Activated CD4-positive, alpha-beta T cell treated with anti-CD3 and anti-CD28 coated beads for 48 hours (primary cell): ENCODE measurements around the gene SUSD6.

Experiments used
- DNase-seq: peaks from one replicate; pipeline ENCODE4 v3.0.0-alpha.2; 2020

SUSD6 gene

GRCh38 chr14:69675245-69675583, 63.8 kb downstream of the SUSD6 start:
- DNase-seq, result no peak

- peak; percentile 54 for DNase-seq
Measured at GRCh38 chr14:69675877-69676416, 64.6 kb downstream of the SUSD6 start.

GRCh38 chr14:69676723-69677122, 65.3 kb downstream of the SUSD6 start:
- DNase-seq, result no peak

GRCh38 chr14:69680297-69680696, 68.9 kb downstream of the SUSD6 start:
- DNase-seq, result no peak

GRCh38 chr14:69682136-69682535, 70.7 kb downstream of the SUSD6 start:
- no peak for DNase-seq

GRCh38 chr14:69682621-69683263, 71.3 kb downstream of the SUSD6 start:
- peak; percentile 32 for DNase-seq

GRCh38 chr14:69683971-69684370, 72.6 kb downstream of the SUSD6 start:
- DNase-seq, result no peak

GRCh38 chr14:69684461-69685217, 73.2 kb downstream of the SUSD6 start:
- no peak for DNase-seq

- peak; percentile 80 for DNase-seq
Measured at GRCh38 chr14:69685218-69685616, 73.8 kb downstream of the SUSD6 start.

GRCh38 chr14:69685716-69686115, 74.3 kb downstream of the SUSD6 start:
- DNase-seq, result peak; percentile 66

- DNase-seq, result no peak
Measured at GRCh38 chr14:69687606-69688298, 76.4 kb downstream of the SUSD6 start.

GRCh38 chr14:69688299-69688649, 76.9 kb downstream of the SUSD6 start:
- DNase-seq, result no peak

- no peak for DNase-seq
Measured at GRCh38 chr14:69690042-69690441, 78.6 kb downstream of the SUSD6 start.

GRCh38 chr14:69692594-69692993, 81.2 kb downstream of the SUSD6 start:
- no peak for DNase-seq

- no peak for DNase-seq
Measured at GRCh38 chr14:69693145-69693544, 81.7 kb downstream of the SUSD6 start.

GRCh38 chr14:69693801-69694729, 82.7 kb downstream of the SUSD6 start:
- no peak for DNase-seq

GRCh38 chr14:69694730-69695281, 83.4 kb downstream of the SUSD6 start:
- DNase-seq, result no peak

- no peak for DNase-seq
Measured at GRCh38 chr14:69695322-69696203, 84.2 kb downstream of the SUSD6 start.

- no peak for DNase-seq
Measured at GRCh38 chr14:69696204-69696527, 84.8 kb downstream of the SUSD6 start.

GRCh38 chr14:69696633-69697557, 85.5 kb downstream of the SUSD6 start:
- peak; percentile 49 for DNase-seq
